GM21786 (cell line): ENCODE measurements around the gene CST9L.

Experiments
- ATAC-seq: cut with Tn5 transposase; IDR thresholded peaks from one replicate; pipeline ENCODE4 v1.9.1; 2021; ENCODE audit not compliant: unreplicated experiment

Gene CST9L

GRCh38 chr20:23547613-23548012 lies 20.7 kb downstream of the CST9L start:
- ATAC-seq: no peak

- no peak for ATAC-seq
Measured at GRCh38 chr20:23546435-23547144, 21.7 kb downstream of the CST9L start.

GRCh38 chr20:23544133-23544532 lies 24.2 kb downstream of the CST9L start:
- ATAC-seq: no peak

- ATAC-seq: no peak
Measured at GRCh38 chr20:23542801-23543200, 25.5 kb downstream of the CST9L start.

- no peak for ATAC-seq
Measured at GRCh38 chr20:23541776-23542175, 26.5 kb downstream of the CST9L start.

GRCh38 chr20:23541330-23541729 lies 27.0 kb downstream of the CST9L start:
- ATAC-seq: no peak

- no peak for ATAC-seq
Measured at GRCh38 chr20:23540624-23541023, 27.7 kb downstream of the CST9L start.

GRCh38 chr20:23537030-23537429 lies 31.3 kb downstream of the CST9L start:
- no peak for ATAC-seq

- ATAC-seq: no peak
Measured at GRCh38 chr20:23536328-23536974, 31.8 kb downstream of the CST9L start.

GRCh38 chr20:23534801-23535593 lies 33.3 kb downstream of the CST9L start:
- ATAC-seq: no peak

GRCh38 chr20:23533161-23533560 lies 35.1 kb downstream of the CST9L start:
- no peak for ATAC-seq

- no peak for ATAC-seq
Measured at GRCh38 chr20:23532533-23532932, 35.8 kb downstream of the CST9L start.

GRCh38 chr20:23530937-23531567 lies 37.2 kb downstream of the CST9L start:
- ATAC-seq: no peak

- no peak for ATAC-seq
Measured at GRCh38 chr20:23528867-23529431, 39.3 kb downstream of the CST9L start.

GRCh38 chr20:23526850-23527249 lies 41.4 kb downstream of the CST9L start:
- no peak for ATAC-seq

GRCh38 chr20:23524146-23524545 lies 44.1 kb downstream of the CST9L start:
- no peak for ATAC-seq

GRCh38 chr20:23520185-23520584 lies 48.1 kb downstream of the CST9L start:
- ATAC-seq: no peak

- no peak for ATAC-seq
Measured at GRCh38 chr20:23519556-23519955, 48.7 kb downstream of the CST9L start.

GRCh38 chr20:23517719-23518118 lies 50.6 kb downstream of the CST9L start:
- ATAC-seq: no peak

- no peak for ATAC-seq
Measured at GRCh38 chr20:23515250-23515939, 52.9 kb downstream of the CST9L start.

GRCh38 chr20:23514848-23515247 lies 53.4 kb downstream of the CST9L start:
- ATAC-seq: no peak
